ENCODE results near the gene IGFBP5.

The IGFBP5 gene

GRCh38 chr2:216711348-216711747 lies 16.0 kb upstream of the IGFBP5 start:
- ChIA-PET POLR2A (interaction anchor here (0.7 kb wide), 1 partner anchor 416 kb away, joined by 3 read pairs; no protein-coding TSS in a partner anchor), CTCF (interaction anchor here (1.0 kb wide), 1 partner anchor 43 kb away, joined by 3 read pairs; no protein-coding TSS in a partner anchor)
- DNase-seq (ENCODE audit: low read depth, low spot score), result no peak
- no peak for TF ChIP-seq CTCF (IDR thresholded peaks at IDR 0.05; ENCODE audit: insufficient read depth, low read length, missing control alignments)
- H3K4me3 ChIP-seq (ENCODE audit: low read depth, low read length), result no peak overlapping the region

GRCh38 chr2:216710551-216711301 lies 15.4 kb upstream of the IGFBP5 start:
- CTCF ChIA-PET, result no interaction called here
- H3K4me3 ChIP-seq (ENCODE audit: low read depth, low read length), result no peak overlapping the region
- DNase-seq (ENCODE audit: low read depth, low spot score), result no peak
- TF ChIP-seq CTCF (IDR thresholded peaks at IDR 0.05; ENCODE audit: insufficient read depth, low read length, missing control alignments), result no peak
- POLR2A ChIA-PET, result interaction anchor here (0.7 kb wide), 1 partner anchor 417 kb away, joined by 3 read pairs; no protein-coding TSS in a partner anchor

- H3K4me3 ChIP-seq (ENCODE audit: low read depth, low read length), result no peak overlapping the region
- ChIA-PET CTCF (interaction anchor here (1.3 to 3.1 kb wide), 4 partner anchors 9 to 1010 kb away, joined by 3 to 13 read pairs (median 10); no protein-coding TSS in a partner anchor), POLR2A (interaction anchor here (0.7 kb wide), 1 partner anchor 71 kb away, joined by 3 read pairs; no protein-coding TSS in a partner anchor)
- DNase-seq (ENCODE audit: low read depth, low spot score), result no peak
- no peak for TF ChIP-seq CTCF (IDR thresholded peaks at IDR 0.05; ENCODE audit: insufficient read depth, low read length, missing control alignments)
Measured at GRCh38 chr2:216702756-216703155, 7.4 kb upstream of the IGFBP5 start.

GRCh38 chr2:216701544-216701943 lies 6.2 kb upstream of the IGFBP5 start:
- DNase-seq (ENCODE audit: low read depth, low spot score), result no peak
- H3K4me3 ChIP-seq (ENCODE audit: low read depth, low read length), result no peak overlapping the region
- ChIA-PET POLR2A (no interaction called here), CTCF (interaction anchor here (1.2 to 2.9 kb wide), 4 partner anchors 73 to 1012 kb away, joined by 5 to 13 read pairs (median 7); no protein-coding TSS in a partner anchor)
- TF ChIP-seq CTCF (IDR thresholded peaks at IDR 0.05; ENCODE audit: insufficient read depth, low read length, missing control alignments), result no peak

GRCh38 chr2:216700781-216701180 lies 5.4 kb upstream of the IGFBP5 start:
- no peak for TF ChIP-seq CTCF (IDR thresholded peaks at IDR 0.05; ENCODE audit: insufficient read depth, low read length, missing control alignments)
- POLR2A ChIA-PET, result no interaction called here

GRCh38 chr2:216700088-216700567 lies 4.8 kb upstream of the IGFBP5 start:
- no peak for DNase-seq (ENCODE audit: low read depth, low spot score)
- no peak overlapping the region for H3K4me3 ChIP-seq (ENCODE audit: low read depth, low read length)
- no peak for TF ChIP-seq CTCF (IDR thresholded peaks at IDR 0.05; ENCODE audit: insufficient read depth, low read length, missing control alignments)
- ChIA-PET POLR2A (no interaction called here), CTCF (interaction anchor here (0.7 to 11.0 kb wide), 13 partner anchors 15 to 1013 kb away, joined by 3 to 122 read pairs (median 4); no protein-coding TSS in a partner anchor)

More at GRCh38 chr2:216700781-216701180, 5.4 kb upstream of the IGFBP5 start:
- no peak for DNase-seq (ENCODE audit: low read depth, low spot score)
- CTCF ChIA-PET, result interaction anchor here (0.7 to 11.0 kb wide), 14 partner anchors 15 to 1013 kb away, joined by 3 to 122 read pairs (median 5); no protein-coding TSS in a partner anchor
- H3K4me3 ChIP-seq (ENCODE audit: low read depth, low read length), result no peak overlapping the region
